ENCODE measurements around the gene GALNT17. TPM values are rescaled to one million over a fixed set of nuclear protein-coding genes. Genes with fewer than 3 reads are reported as not detected.

The GALNT17 gene
- polyA plus RNA-seq, 1 donor from 2014 or later, result 15.7 TPM

DNA sequence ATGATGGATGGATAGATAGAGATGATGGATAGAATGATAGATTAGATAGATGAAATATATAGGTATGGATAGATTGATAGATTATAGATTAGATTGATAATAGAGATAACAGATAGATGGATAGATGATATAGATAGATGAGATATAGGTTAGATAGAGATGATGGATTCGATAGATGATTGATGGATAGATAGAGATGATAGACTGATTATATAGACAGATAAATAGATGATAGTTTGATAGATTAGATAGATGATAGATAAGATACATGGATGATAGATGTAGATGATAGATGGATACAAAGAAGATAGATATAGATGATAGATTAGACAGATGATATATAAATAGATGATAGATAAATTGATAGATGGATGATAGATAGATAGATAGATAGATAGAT lies 448.1 kb downstream of the GALNT17 start:
- TF ChIP-seq EP300 (conservative IDR thresholded peaks at IDR 0.05; ENCODE audit: poor library complexity, severe bottlenecking), result no peak
- TF ChIP-seq, protein P1, sequence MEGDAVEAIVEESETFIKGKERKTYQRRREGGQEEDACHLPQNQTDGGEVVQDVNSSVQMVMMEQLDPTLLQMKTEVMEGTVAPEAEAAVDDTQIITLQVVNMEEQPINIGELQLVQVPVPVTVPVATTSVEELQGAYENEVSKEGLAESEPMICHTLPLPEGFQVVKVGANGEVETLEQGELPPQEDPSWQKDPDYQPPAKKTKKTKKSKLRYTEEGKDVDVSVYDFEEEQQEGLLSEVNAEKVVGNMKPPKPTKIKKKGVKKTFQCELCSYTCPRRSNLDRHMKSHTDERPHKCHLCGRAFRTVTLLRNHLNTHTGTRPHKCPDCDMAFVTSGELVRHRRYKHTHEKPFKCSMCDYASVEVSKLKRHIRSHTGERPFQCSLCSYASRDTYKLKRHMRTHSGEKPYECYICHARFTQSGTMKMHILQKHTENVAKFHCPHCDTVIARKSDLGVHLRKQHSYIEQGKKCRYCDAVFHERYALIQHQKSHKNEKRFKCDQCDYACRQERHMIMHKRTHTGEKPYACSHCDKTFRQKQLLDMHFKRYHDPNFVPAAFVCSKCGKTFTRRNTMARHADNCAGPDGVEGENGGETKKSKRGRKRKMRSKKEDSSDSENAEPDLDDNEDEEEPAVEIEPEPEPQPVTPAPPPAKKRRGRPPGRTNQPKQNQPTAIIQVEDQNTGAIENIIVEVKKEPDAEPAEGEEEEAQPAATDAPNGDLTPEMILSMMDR (IDR thresholded peaks at IDR 0.05; ENCODE audit: poor library complexity, severe bottlenecking), result no peak
- no peak for TF ChIP-seq TAF1 (IDR thresholded peaks at IDR 0.05; ENCODE audit: low read depth)
- no peak for TF ChIP-seq EZH2 (IDR thresholded peaks at IDR 0.05; ENCODE audit: borderline replicate concordance, insufficient read depth, low read length, poor library complexity, severe bottlenecking)
- TF ChIP-seq, protein P2, sequence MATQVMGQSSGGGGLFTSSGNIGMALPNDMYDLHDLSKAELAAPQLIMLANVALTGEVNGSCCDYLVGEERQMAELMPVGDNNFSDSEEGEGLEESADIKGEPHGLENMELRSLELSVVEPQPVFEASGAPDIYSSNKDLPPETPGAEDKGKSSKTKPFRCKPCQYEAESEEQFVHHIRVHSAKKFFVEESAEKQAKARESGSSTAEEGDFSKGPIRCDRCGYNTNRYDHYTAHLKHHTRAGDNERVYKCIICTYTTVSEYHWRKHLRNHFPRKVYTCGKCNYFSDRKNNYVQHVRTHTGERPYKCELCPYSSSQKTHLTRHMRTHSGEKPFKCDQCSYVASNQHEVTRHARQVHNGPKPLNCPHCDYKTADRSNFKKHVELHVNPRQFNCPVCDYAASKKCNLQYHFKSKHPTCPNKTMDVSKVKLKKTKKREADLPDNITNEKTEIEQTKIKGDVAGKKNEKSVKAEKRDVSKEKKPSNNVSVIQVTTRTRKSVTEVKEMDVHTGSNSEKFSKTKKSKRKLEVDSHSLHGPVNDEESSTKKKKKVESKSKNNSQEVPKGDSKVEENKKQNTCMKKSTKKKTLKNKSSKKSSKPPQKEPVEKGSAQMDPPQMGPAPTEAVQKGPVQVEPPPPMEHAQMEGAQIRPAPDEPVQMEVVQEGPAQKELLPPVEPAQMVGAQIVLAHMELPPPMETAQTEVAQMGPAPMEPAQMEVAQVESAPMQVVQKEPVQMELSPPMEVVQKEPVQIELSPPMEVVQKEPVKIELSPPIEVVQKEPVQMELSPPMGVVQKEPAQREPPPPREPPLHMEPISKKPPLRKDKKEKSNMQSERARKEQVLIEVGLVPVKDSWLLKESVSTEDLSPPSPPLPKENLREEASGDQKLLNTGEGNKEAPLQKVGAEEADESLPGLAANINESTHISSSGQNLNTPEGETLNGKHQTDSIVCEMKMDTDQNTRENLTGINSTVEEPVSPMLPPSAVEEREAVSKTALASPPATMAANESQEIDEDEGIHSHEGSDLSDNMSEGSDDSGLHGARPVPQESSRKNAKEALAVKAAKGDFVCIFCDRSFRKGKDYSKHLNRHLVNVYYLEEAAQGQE (IDR thresholded peaks at IDR 0.05; ENCODE audit: borderline replicate concordance), result no peak
- no peak for TF ChIP-seq RAD21 (conservative IDR thresholded peaks at IDR 0.05)
- TF ChIP-seq POLR2AphosphoS5 (IDR thresholded peaks at IDR 0.05), result no peak
- no peak for TF ChIP-seq SMC3 (conservative IDR thresholded peaks at IDR 0.05; ENCODE audit: poor library complexity)
- no peak for TF ChIP-seq MXI1 (conservative IDR thresholded peaks at IDR 0.05; ENCODE audit: poor library complexity, severe bottlenecking)
- Histone ChIP-seq H3K4me2 (ENCODE audit: low read length) (no peak overlapping the region), H3K36me3 (ENCODE audit: insufficient read depth, low read length) (no peaks in the 10 kb centered on the region), H3K4me3 (ENCODE audit: low read length) (no peak overlapping the region), H3K9me3 (ENCODE audit: low read length) (no peaks in the 10 kb centered on the region), H2AFZ (ENCODE audit: low read depth, low read length) (no peak overlapping the region), H3K9ac (ENCODE audit: low read length) (no peak overlapping the region), H3K79me2 (replicated peaks; ENCODE audit: insufficient read depth, low read length) (no peaks in the 10 kb centered on the region), H3K9me2 (ENCODE audit: insufficient read depth, low read length) (no peaks in the 10 kb centered on the region), H3F3A (ENCODE audit: insufficient read depth, low read length, poor library complexity, severe bottlenecking) (no peaks in the 10 kb centered on the region), H3K27me3 (ENCODE audit: insufficient read depth, low read depth, low read length) (no peaks in the 10 kb centered on the region), H4K20me1 (ENCODE audit: insufficient read depth) (no peaks in the 10 kb centered on the region), H3K27ac (ENCODE audit: low read length) (no peak overlapping the region)

DNA sequence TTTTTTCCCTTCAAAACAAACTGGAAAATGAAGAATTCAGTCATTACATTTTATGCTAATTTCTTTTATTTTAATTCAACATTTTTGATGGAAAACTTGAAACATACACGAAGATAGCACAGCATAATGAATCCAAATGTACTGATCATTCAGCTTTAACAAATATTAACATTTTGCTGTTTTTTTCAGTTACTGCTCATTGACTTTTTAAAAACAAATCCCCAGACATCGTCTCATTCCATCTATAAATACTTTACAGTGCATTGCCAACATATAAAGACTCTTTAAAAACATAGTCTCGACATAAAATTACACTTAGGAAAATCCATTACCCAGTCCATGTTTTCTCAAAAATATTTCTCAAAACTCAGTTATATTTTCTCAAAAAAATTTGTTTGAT lies 452.3 kb downstream of the GALNT17 start:
- Histone ChIP-seq H3K9me3 (ENCODE audit: low read length) (no peaks in the 10 kb centered on the region), H3K9ac (ENCODE audit: low read length) (no peak overlapping the region), H3K27ac (ENCODE audit: low read length) (no peak overlapping the region), H3K4me2 (ENCODE audit: low read length) (no peak overlapping the region), H3K79me2 (replicated peaks; ENCODE audit: insufficient read depth, low read length) (no peaks in the 10 kb centered on the region), H2AFZ (ENCODE audit: low read depth, low read length) (no peak overlapping the region), H4K20me1 (ENCODE audit: insufficient read depth) (no peaks in the 10 kb centered on the region), H3K4me3 (ENCODE audit: low read length) (no peak overlapping the region), H3K9me2 (ENCODE audit: insufficient read depth, low read length) (no peaks in the 10 kb centered on the region), H3F3A (ENCODE audit: insufficient read depth, low read length, poor library complexity, severe bottlenecking) (no peaks in the 10 kb centered on the region), H3K36me3 (ENCODE audit: insufficient read depth, low read length) (no peaks in the 10 kb centered on the region), H3K27me3 (ENCODE audit: insufficient read depth, low read depth, low read length) (no peaks in the 10 kb centered on the region)
- no peak for TF ChIP-seq RAD21 (conservative IDR thresholded peaks at IDR 0.05)

DNA sequence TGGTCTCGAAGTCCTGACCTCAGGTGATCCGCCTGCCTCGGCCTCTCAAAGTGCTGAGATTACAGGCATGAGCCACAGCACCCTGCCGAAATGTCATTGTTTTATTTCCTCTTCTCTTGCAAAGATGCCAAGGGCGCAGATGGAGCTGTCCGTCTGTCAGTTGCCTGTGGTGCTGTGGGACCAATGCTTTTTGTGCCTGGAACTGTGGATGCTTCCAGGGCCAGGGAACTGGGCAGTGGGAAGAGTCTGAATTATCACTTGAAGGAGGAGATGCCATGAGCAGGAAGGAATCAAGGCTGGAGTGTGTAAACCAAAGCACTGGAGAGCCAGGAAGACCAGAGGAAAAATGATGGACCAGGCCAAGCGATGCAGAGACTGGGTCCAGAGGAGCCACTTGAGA lies 459.9 kb downstream of the GALNT17 start:
- Histone ChIP-seq H3K9me3 (ENCODE audit: low read length) (no peaks in the 10 kb centered on the region), H3K27ac (ENCODE audit: low read length) (no peak overlapping the region), H4K20me1 (ENCODE audit: insufficient read depth) (no peaks in the 10 kb centered on the region), H3K27me3 (ENCODE audit: insufficient read depth, low read depth, low read length) (no peaks in the 10 kb centered on the region), H3K36me3 (ENCODE audit: insufficient read depth, low read length) (no peaks in the 10 kb centered on the region), H3K79me2 (replicated peaks; ENCODE audit: insufficient read depth, low read length) (no peaks in the 10 kb centered on the region), H2AFZ (ENCODE audit: low read depth, low read length) (no peak overlapping the region), H3K4me2 (ENCODE audit: low read length) (no peak overlapping the region), H3K9me2 (ENCODE audit: insufficient read depth, low read length) (no peaks in the 10 kb centered on the region), H3K4me3 (ENCODE audit: low read length) (no peak overlapping the region), H3F3A (ENCODE audit: insufficient read depth, low read length, poor library complexity, severe bottlenecking) (no peaks in the 10 kb centered on the region), H3K9ac (ENCODE audit: low read length) (no peak overlapping the region)
- no peak for TF ChIP-seq EZH2 (IDR thresholded peaks at IDR 0.05; ENCODE audit: borderline replicate concordance, insufficient read depth, low read length, poor library complexity, severe bottlenecking)
- TF ChIP-seq, protein P1 (IDR thresholded peaks at IDR 0.05; ENCODE audit: poor library complexity, severe bottlenecking), result no peak
- TF ChIP-seq MXI1 (conservative IDR thresholded peaks at IDR 0.05; ENCODE audit: poor library complexity, severe bottlenecking), result no peak
- TF ChIP-seq TAF1 (IDR thresholded peaks at IDR 0.05; ENCODE audit: low read depth), result no peak
- no peak for TF ChIP-seq POLR2AphosphoS5 (IDR thresholded peaks at IDR 0.05)
- TF ChIP-seq, protein P2 (IDR thresholded peaks at IDR 0.05; ENCODE audit: borderline replicate concordance), result no peak
- TF ChIP-seq SMC3 (conservative IDR thresholded peaks at IDR 0.05; ENCODE audit: poor library complexity), result no peak
- TF ChIP-seq EP300 (conservative IDR thresholded peaks at IDR 0.05; ENCODE audit: poor library complexity, severe bottlenecking), result no peak
- TF ChIP-seq RAD21 (conservative IDR thresholded peaks at IDR 0.05), result no peak

Measured in neural cell (in vitro differentiated cells).